LNCAP (cell line): Measurements from ENCODE around the gene ERC1.

ENCODE experiments used
- CTCF ChIP-seq: fragments of 450-650 bp; IDR thresholded peaks from 2 replicates; pipeline ENCODE4 v1.5.1; 2017; ENCODE audit warnings: mild to moderate bottlenecking

ERC1 gene

GRCh38 chr12:1410794-1411193 is 419.8 kb downstream of the ERC1 start:
- TF ChIP-seq CTCF: no peak

- TF ChIP-seq CTCF: no peak
These were observed 422.9 kb downstream of the ERC1 start for GRCh38 chr12:1413930-1414329.

- no peak for TF ChIP-seq CTCF
These were observed 427.1 kb downstream of the ERC1 start for GRCh38 chr12:1418144-1418543.

- no peak for TF ChIP-seq CTCF
These were observed 428.9 kb downstream of the ERC1 start for GRCh38 chr12:1419849-1420371.

- TF ChIP-seq CTCF: no peak
These were observed 430.2 kb downstream of the ERC1 start for GRCh38 chr12:1421091-1421846.

GRCh38 chr12:1422604-1423315 is 431.7 kb downstream of the ERC1 start:
- TF ChIP-seq CTCF: no peak

- no peak for TF ChIP-seq CTCF
These were observed 433.8 kb downstream of the ERC1 start for GRCh38 chr12:1424674-1425395.
